NCI-H345 treated with DMSO at 0.1 percent for 48 hours (cell line): ENCODE results near the gene FBL.
A peak's percentile ranks its signal among the peaks of the same experiment; 100 is the strongest.
"Not testable (repeated sequence)": the region's sequence is repeated elsewhere in the genome, so short reads cannot be mapped to it uniquely, and the experiment has no call there.

Source experiments
- DNase-seq: peaks from one replicate; lab custom pipeline; 2025; ENCODE audit not compliant: unreplicated experiment; lab: John Stamatoyannopoulos, UW

The FBL gene

DNA sequence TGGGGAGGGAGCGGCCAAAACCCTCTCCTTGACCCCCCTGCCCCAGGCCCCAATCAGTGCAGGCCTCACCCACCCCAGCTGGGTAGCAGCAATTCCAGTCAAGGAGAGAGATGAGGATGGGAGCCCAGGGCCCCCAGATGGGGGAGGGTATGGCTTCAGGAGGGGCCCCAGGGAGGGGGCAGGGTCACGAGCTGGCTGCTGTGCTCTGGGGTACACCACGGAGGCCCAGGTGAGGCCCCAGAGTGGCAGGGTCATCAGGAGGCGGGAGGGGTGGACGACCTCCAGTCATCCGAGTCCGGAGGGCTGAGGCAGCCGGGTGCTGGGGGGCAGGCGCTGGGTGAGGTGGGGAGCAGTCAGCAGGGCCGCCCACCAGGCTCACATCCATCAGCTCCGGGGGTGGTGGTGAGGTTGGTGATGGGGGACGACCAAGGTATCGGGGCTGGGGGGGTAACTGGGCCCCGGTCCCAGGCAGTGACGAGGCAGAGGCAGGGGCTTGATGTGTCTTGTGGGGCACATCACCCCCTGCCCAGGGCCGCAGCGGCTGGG, 20.6 kb downstream of the FBL start:
- no peak for DNase-seq

GRCh38 chr19:39825093-39825463, 21.1 kb downstream of the FBL start:
- DNase-seq = no peak

- peak; percentile 100 for DNase-seq
Measured at GRCh38 chr19:39824143-39825092, 21.8 kb downstream of the FBL start.

DNA sequence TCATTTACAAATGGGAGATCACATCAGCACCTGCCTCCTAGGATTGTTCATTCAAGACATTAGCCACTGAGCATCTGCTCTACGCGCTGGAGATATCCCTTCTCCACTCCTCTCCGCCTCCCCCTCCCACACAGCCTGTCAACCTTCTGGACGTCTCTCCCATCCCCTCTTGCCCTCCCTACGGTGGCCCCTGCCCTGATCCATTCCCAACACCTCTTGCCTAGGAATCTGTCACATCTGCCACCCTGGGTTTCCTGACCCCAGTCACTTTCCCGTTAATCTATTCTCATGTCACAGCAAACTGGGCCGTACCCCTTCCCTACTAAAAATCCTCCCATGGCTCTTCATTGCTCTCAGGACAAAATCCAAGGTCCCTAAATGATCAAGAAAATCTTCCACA, 22.5 kb downstream of the FBL start:
- peak; percentile 25 for DNase-seq

DNA sequence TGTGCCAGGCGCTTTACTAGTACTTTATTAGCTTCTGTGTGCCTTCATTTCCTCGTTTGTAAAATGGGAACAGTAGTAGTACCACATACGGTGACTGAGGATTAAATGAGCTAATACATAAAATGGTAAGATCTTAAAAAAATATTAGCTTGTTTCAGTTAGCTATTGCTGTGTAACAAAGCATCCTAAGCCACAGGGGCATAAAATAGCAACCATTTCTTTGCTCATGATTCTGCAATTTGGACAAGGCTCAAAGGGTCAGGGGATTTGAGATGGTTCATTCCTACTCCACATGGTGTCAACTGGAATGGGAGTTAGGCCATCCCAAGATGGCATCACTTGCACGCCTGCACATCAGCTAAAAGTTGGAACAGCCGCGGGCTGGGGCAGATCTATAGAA, 25.5 kb downstream of the FBL start:
- DNase-seq = no peak

- no peak for DNase-seq
Measured at GRCh38 chr19:39819786-39820185, 26.4 kb downstream of the FBL start.

DNA sequence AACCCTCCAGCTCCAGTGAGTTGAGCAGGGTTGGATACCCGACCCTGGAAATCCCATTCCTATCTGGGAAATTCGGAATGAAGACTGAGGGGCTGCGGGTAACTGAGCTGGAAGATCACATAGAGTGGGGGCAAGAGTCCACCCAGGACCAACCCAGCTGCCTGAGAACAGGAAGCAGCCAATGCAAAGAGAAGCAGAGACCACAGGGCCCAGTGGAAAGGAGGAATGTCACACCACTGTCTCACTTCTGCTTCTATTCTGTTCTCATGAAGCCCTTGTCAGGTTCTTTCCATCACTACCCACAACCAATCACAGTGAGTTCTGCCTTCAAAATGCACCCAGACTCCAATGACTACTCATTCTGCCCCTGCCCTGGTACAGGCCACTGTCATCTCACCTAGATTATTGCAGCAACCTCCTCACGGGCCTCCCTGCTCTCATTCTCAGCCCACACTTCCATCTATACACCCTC, 27.5 kb downstream of the FBL start:
- DNase-seq = no peak

DNA sequence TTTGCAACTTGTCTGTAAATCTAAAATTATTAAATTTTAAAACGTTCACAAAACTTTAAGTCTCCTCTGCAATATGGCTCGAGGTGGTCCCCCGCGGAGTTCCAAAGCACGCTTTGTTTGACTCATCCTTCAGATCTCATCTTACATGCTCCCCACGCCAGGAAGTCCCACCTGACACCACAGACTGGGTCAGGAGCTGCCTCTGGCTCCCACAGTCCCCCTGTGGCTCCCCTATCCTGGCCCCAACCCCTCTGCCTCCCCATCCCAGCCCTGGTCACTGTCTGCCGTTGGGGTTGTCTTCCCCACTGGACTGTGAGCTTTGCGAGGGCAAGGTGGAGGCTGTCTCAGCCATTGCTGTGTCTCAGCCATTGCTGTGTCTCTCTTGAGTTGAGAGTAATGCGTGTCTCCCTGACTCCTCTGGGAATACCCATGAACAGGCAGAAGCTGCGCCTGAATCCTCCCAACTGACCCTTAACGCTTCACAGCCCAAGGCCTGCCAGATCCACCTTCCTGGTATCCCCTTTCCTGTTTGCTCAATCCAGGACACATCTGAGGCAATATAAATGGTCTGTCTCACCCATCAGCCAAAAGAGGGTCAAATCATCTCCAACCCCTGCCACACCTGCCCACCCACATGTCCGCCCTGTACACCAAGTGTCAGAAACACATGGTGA, 28.2 kb downstream of the FBL start:
- DNase-seq = no peak

DNA sequence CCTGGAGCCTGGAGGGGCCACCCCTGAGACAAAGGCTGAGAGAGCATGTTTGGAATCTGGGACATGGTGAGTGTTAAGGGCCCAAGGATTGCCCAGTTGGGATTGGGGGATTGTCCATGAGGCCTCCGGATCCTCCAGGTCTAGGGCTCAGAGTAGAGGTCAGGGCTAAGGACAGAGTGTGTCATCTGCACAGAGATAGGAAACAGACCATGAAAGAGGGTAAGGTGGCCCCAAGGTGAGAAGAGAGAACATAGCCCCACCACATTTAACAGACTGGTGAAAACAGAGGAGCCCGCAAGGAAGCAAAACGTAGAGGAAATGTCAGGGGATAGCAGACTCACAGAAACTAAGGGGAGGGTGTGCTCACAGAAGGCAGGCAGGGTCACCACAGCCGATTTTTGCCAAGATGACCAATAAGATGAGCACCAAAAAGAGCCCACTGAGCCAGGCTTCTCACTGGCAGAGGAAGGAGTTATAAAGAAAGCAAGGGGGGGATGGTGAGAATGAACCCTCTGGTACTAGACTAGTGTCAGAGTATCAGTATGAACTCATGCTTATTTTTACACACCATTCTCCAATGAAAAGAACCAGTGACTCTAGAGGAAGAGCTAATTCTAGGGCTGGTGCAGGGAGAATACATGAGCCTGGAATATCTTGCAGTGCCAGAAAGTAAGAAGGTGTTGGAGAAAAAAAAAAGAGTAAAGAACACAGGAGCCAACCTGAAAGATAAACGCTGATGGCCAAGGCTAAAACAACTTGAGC, 29.7 kb downstream of the FBL start:
- no peak for DNase-seq

DNA sequence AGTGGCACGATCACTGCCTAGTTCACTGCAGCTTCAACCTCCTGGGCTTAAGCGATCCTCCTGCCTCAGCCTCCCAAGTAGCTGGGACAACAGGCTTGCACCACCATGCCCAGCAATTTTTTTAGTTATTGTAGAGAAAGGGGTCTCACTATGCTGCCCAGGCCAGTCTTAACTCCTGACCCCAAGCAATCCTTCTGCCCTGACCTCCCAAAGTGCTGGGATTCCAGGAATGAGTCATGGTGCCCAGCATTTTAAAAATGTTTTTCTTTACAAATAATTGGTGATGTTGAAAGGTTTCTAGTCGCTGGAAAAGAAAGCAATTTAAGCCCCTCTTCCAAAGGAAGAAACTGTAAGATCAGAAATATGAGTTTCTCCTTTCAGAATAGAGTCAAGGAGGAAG, 31.6 kb downstream of the FBL start:
- DNase-seq = no peak

- not testable (repeated sequence) for DNase-seq
Measured at GRCh38 chr19:39814111-39814510, 32.1 kb downstream of the FBL start.

DNA sequence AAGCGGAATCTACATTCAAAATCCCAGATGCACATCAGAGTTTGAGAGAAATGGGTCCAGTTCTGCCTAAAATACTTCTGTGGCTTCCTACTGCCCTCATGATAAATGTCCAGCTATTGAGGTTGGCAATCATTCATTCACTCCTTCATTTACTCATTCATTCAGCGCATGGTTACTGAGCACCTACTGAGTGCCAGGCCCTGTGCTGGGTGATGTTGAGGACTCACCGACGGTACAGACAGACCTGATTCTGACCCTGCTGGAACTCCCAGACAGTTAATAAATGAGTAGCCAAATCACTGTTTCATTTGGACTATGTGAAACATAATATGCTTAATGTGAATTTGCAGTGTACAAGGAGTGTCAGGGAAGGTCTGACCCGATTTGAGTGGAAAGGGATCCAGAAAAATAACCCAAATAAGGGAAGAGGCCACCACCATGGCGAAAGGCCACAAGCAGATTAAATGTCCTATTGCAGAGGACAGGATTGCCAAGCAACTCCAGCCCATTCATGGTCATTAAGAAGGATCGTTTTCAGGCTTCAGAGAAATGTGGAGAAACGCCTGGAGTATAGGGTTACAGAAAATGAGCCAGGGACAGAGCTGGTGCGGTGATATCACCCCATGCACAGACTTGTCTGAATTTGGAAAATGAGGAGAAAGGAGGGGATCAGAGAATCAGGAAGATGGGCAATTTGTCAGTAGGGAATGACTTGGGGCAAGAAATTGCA, 32.8 kb downstream of the FBL start:
- no peak for DNase-seq

DNA sequence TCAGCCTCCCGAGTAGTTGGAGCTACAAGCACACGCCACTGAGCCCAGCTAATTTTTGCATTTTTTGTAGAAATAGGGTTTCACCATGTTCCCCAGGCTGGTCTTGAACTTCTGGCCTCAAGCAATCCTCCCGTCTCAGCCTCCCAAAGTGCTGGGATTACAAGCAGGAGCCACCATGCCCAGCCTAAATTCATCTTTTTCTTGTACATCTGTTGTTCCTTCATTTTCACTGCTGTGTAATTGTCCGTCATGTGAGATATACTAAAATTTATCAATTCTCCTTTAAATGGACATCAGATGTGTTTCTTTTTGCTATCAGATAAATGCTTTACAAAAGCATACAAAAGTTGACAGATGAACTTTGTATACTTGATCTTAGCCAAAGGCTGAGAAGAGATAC, 35.1 kb downstream of the FBL start:
- DNase-seq = no peak

DNA sequence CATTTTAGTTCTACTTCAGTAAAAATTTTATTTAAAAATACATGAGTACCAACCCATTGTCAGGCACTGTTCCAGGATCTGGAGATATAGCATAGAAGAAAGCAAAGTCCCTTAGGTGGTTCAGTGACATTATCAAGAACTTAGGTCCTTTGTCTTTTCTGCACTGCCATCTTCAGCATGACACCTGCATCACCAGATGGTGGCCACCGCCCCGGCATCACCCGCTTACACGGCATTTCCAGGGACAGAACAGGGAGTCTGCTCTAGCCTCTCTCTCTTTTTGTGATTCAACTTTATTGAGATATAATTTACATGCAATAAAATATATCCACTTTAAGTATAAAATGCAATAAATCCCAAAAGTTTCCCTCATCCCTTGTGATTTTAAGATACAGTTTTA, 35.8 kb downstream of the FBL start:
- no peak for DNase-seq

DNA sequence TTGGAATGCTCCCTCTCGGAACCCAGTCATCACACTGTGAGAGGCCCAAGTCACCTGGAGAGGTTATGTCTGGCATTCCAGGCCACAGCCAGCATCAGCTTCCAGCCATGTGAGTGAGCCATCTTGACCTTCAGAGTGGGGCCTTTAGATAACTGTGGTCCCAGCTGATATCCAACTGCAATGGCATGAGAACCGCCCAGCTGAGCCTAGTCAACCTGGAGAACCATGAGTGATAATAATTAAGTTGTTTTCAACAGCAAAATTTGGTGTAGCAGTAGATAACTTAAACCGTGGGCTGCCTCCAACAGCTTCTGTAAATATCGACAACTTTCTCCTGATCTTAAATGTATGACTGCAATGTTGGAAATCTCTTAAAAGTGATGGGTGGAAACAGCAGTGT, 36.8 kb downstream of the FBL start:
- DNase-seq = no peak

DNA sequence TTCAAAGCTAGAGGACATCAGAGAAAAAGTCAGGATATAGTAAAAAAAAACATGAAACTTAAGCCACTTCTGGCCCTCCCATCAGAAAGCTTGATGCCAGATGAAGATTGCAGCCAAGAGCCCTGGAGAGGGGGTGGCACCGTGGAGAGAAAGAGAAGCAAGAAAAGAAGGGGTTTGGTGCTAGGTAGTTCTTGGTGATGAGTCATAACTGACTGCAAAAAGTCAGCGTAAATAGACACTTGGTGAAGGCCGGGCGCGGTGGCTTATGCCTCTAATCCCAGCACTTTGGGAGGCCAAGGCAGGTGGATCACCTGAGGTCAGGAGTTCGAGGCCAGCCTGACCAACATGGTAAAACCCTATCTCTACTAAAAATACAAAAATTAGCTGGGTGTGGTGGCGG, 37.5 kb downstream of the FBL start:
- DNase-seq = not testable (repeated sequence)

DNA sequence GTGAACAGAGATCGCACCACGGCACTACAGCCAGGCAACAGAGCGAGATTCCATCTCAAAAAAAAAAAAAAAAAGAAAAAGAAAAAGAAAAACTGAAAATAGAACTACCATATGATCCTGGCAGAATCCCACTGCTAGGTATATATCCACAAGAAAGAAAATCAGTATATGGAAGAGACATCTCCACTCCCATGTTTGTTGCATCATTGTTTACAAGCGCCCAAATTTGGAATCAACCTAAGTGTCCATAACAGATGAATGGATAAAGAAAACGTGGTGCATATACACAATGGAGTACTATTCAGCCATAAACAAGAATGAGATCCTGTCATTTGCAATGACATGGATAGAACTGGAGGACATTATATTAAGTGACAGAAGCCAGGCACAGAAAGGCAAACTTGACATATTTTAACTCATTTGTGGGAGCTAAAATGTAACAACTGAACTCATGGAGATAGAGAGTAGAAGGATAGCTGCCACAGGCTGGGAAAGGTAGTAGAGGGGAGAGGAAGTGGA, 38.3 kb downstream of the FBL start:
- no peak for DNase-seq

- no peak for DNase-seq
Measured at GRCh38 chr19:39805104-39805503, 41.1 kb downstream of the FBL start.

DNA sequence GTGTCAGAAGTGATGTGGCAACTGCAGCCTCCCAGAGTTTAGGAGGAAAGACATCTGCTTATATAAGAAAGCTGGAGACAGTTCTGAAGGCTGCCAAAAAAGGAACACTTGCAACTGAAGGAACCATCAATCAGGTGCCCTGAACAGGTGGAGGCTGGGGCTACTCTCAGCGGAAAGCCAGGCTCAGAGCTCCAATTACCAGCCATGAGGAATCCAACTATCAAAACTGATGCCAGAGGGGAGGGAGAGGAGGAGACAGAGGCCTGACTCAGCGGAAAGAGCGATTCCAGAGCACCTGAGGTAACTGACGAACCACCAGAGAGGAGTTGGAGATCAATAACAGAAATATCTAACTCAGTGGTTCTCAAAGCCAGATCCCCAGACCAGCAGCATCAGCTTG, 43.2 kb downstream of the FBL start:
- DNase-seq = no peak

- no peak for DNase-seq
Measured at GRCh38 chr19:39797083-39797482, 49.1 kb downstream of the FBL start.
